ENCODE results near the gene FAM169A. TPM values are rescaled to one million over a fixed set of nuclear protein-coding genes. Genes with fewer than 3 reads are reported as not detected.
A peak's percentile ranks its signal among the peaks of the same experiment; 100 is the strongest.
"Not testable (repeated sequence)": the region's sequence is repeated elsewhere in the genome, so short reads cannot be mapped to it uniquely, and the experiment has no call there.

Gene FAM169A
- total RNA-seq (8.6 TPM), polyA plus RNA-seq (ENCODE audit: insufficient read depth, low read depth, low replicate concordance) (3.5 TPM)
- long read RNA-seq, donor 1, full-length matches to known transcripts, result 1 of 1 reads
- long read RNA-seq, donor 1, partial matches to known transcripts, result 0 of 1 reads
- long read RNA-seq, donor 1, other reads (novel, unspliced or antisense), result 0 of 1 reads
- long read RNA-seq, donor 2, result 0 reads
- long read RNA-seq, donor 3, full-length matches to known transcripts, result 1 of 1 reads
- long read RNA-seq, donor 3, partial matches to known transcripts, result 0 of 1 reads
- long read RNA-seq, donor 3, other reads (novel, unspliced or antisense), result 0 of 1 reads
- long read RNA-seq, donor 4, full-length matches to known transcripts, result 1 of 1 reads
- long read RNA-seq, donor 4, partial matches to known transcripts, result 0 of 1 reads
- long read RNA-seq, donor 4, other reads (novel, unspliced or antisense), result 0 of 1 reads
- long read RNA-seq, donor 5, result 0 reads
- long read RNA-seq, donor 6, partial matches to known transcripts, result 7 of 7 reads
- long read RNA-seq, donor 6, other reads (novel, unspliced or antisense), result 0 of 7 reads
- long read RNA-seq, donor 7, partial matches to known transcripts, result 0 of 2 reads
- long read RNA-seq, donor 7, other reads (novel, unspliced or antisense), result 2 of 2 reads
- long read RNA-seq, donor 8, result 0 reads
- long read RNA-seq, donor 9, full-length matches to known transcripts, result 1 of 1 reads
- long read RNA-seq, donor 9, partial matches to known transcripts, result 0 of 1 reads
- long read RNA-seq, donor 9, other reads (novel, unspliced or antisense), result 0 of 1 reads
- long read RNA-seq, donor 10, result 0 reads

GRCh38 chr5:74865804-74866595 lies at the start of gene FAM169A:
Gene FAM169A (minus strand): TSS chr5:74866387. CDS start chr5:74841676, 24,711 bp downstream.
- H3K27me3 ChIP-seq (ENCODE audit: control insufficient read depth, insufficient read depth, low read length), result no peaks in the 10 kb centered on the region
- H3K4me1 ChIP-seq (ENCODE audit: control insufficient read depth in 2 of 3, insufficient read depth in 2 of 3, low read depth in 1 of 3, low read length in 3 of 3), result peaks cover 0 to 7% (median 0%) of the 10 kb centered on the region in 3 donors
- H3K36me3 ChIP-seq (ENCODE audit: control insufficient read depth in 2 of 3, insufficient read depth in 3 of 3, low read length in 3 of 3), result no peaks in the 10 kb centered on the region
- peak; percentile 7 for TF ChIP-seq CTCF (IDR thresholded peaks at IDR 0.05; ENCODE audit: borderline replicate concordance, extremely low read depth, insufficient read depth)
- intact Hi-C loops (cut with DNase I), result no loop called here
- H3K27ac ChIP-seq (ENCODE audit: low read depth in 2 of 2, low read length in 2 of 2), result peak within 1 kb of the TSS; percentile 33 to 65
- no peaks in the 10 kb centered on the region for H3K9me3 ChIP-seq (ENCODE audit: control insufficient read depth in 2 of 3, insufficient read depth in 1 of 3, low read length in 3 of 3)
- H3K9ac ChIP-seq (ENCODE audit: low read length in 3 of 3), result peak within 1 kb of the TSS; percentile 64 to 81 (median 72)
- no peak for FAIRE-seq
- H3K4me3 ChIP-seq (ENCODE audit: low read length in 3 of 3), result peak within 1 kb of the TSS; percentile 80 to 88 (median 81)
- DNase-seq, result peak; percentile 62 to 82 (median 68)

- Histone ChIP-seq H3K9ac (ENCODE audit: low read length in 3 of 3) (no peak overlapping the region), H3K27me3 (ENCODE audit: control insufficient read depth, insufficient read depth, low read length) (no peaks in the 10 kb centered on the region), H3K4me1 (ENCODE audit: control insufficient read depth in 2 of 3, insufficient read depth in 2 of 3, low read depth in 1 of 3, low read length in 3 of 3) (no peaks in the 10 kb centered on the region), H3K9me3 (ENCODE audit: control insufficient read depth in 2 of 3, insufficient read depth in 1 of 3, low read length in 3 of 3) (no peaks in the 10 kb centered on the region), H3K27ac (ENCODE audit: low read depth in 2 of 2, low read length in 2 of 2) (no peak overlapping the region), H3K4me3 (ENCODE audit: low read length in 3 of 3) (no peak overlapping the region), H3K36me3 (ENCODE audit: control insufficient read depth in 2 of 3, insufficient read depth in 3 of 3, low read length in 3 of 3) (no peaks in the 10 kb centered on the region)
- intact Hi-C loops (cut with DNase I), result no loop called here
- no peak for DNase-seq
- FAIRE-seq, result no peak
- no peak for TF ChIP-seq CTCF (IDR thresholded peaks at IDR 0.05; ENCODE audit: borderline replicate concordance, extremely low read depth, insufficient read depth)
These were observed 49.3 kb upstream of the FAM169A start for GRCh38 chr5:74915488-74915887.

- DNase-seq; H3K9me3 ChIP-seq (ENCODE audit: control insufficient read depth in 2 of 3, insufficient read depth in 1 of 3, low read length in 3 of 3); H3K4me1 ChIP-seq (ENCODE audit: control insufficient read depth in 2 of 3, insufficient read depth in 2 of 3, low read depth in 1 of 3, low read length in 3 of 3); FAIRE-seq; H3K4me3 ChIP-seq (ENCODE audit: low read length in 3 of 3); H3K27ac ChIP-seq (ENCODE audit: low read depth in 2 of 2, low read length in 2 of 2); H3K36me3 ChIP-seq (ENCODE audit: control insufficient read depth in 2 of 3, insufficient read depth in 3 of 3, low read length in 3 of 3); H3K9ac ChIP-seq (ENCODE audit: low read length in 3 of 3); intact Hi-C loops (cut with DNase I); H3K27me3 ChIP-seq (ENCODE audit: control insufficient read depth, insufficient read depth, low read length): not testable (repeated sequence)
These were observed 45.2 kb upstream of the FAM169A start for GRCh38 chr5:74911421-74911820.

- intact Hi-C loops (cut with DNase I); H3K4me3 ChIP-seq (ENCODE audit: low read length in 3 of 3); H3K27ac ChIP-seq (ENCODE audit: low read depth in 2 of 2, low read length in 2 of 2); FAIRE-seq; H3K36me3 ChIP-seq (ENCODE audit: control insufficient read depth in 2 of 3, insufficient read depth in 3 of 3, low read length in 3 of 3); H3K9ac ChIP-seq (ENCODE audit: low read length in 3 of 3); H3K27me3 ChIP-seq (ENCODE audit: control insufficient read depth, insufficient read depth, low read length); H3K4me1 ChIP-seq (ENCODE audit: control insufficient read depth in 2 of 3, insufficient read depth in 2 of 3, low read depth in 1 of 3, low read length in 3 of 3); H3K9me3 ChIP-seq (ENCODE audit: control insufficient read depth in 2 of 3, insufficient read depth in 1 of 3, low read length in 3 of 3); DNase-seq: not testable (repeated sequence)
These were observed 43.7 kb upstream of the FAM169A start for GRCh38 chr5:74909888-74910287.

GRCh38 chr5:74908237-74908636 lies 42.0 kb upstream of the FAM169A start:
- H3K36me3 ChIP-seq (ENCODE audit: control insufficient read depth in 2 of 3, insufficient read depth in 3 of 3, low read length in 3 of 3); DNase-seq; H3K9me3 ChIP-seq (ENCODE audit: control insufficient read depth in 2 of 3, insufficient read depth in 1 of 3, low read length in 3 of 3); intact Hi-C loops (cut with DNase I); H3K9ac ChIP-seq (ENCODE audit: low read length in 3 of 3); FAIRE-seq; H3K27me3 ChIP-seq (ENCODE audit: control insufficient read depth, insufficient read depth, low read length); H3K4me3 ChIP-seq (ENCODE audit: low read length in 3 of 3); H3K27ac ChIP-seq (ENCODE audit: low read depth in 2 of 2, low read length in 2 of 2); H3K4me1 ChIP-seq (ENCODE audit: control insufficient read depth in 2 of 3, insufficient read depth in 2 of 3, low read depth in 1 of 3, low read length in 3 of 3): not testable (repeated sequence)

- H3K9me3 ChIP-seq (ENCODE audit: control insufficient read depth in 2 of 3, insufficient read depth in 1 of 3, low read length in 3 of 3); H3K36me3 ChIP-seq (ENCODE audit: control insufficient read depth in 2 of 3, insufficient read depth in 3 of 3, low read length in 3 of 3); DNase-seq; intact Hi-C loops (cut with DNase I); H3K9ac ChIP-seq (ENCODE audit: low read length in 3 of 3); H3K4me3 ChIP-seq (ENCODE audit: low read length in 3 of 3); H3K27me3 ChIP-seq (ENCODE audit: control insufficient read depth, insufficient read depth, low read length); FAIRE-seq; H3K27ac ChIP-seq (ENCODE audit: low read depth in 2 of 2, low read length in 2 of 2); H3K4me1 ChIP-seq (ENCODE audit: control insufficient read depth in 2 of 3, insufficient read depth in 2 of 3, low read depth in 1 of 3, low read length in 3 of 3): not testable (repeated sequence)
These were observed 38.5 kb upstream of the FAM169A start for GRCh38 chr5:74904713-74905112.
